ENCODE results near the gene PDE6C.
A peak's percentile ranks its signal among the peaks of the same experiment; 100 is the strongest.

PDE6C gene

DNA sequence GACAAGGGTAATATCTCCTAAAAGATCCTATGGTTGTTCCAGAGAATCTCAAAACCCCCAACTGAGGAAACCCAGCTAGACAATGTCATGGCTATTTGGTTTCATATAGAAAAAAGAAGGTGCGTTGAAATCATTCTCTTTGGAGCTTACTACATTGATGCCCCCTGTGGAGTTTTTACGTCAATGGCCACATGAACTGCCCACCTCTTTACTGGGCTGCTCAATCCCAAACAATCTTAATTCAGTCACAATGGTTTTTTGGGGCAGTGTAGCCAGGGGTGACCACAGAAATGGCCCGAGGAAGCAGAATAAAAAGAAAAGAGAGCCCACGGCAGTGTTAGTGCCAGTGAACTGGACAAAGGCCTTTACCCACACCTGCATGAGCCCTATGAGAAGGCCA is 19.1 kb upstream of the PDE6C start:
- no peak overlapping the region for H3K4me3 ChIP-seq (ENCODE audit: low read depth in 1 of 5, low read length in 5 of 5)
- no peaks in the 10 kb centered on the region for H3K9me3 ChIP-seq (ENCODE audit: control insufficient read depth in 5 of 5, low read length in 5 of 5)
- H3K27ac ChIP-seq (ENCODE audit: low read depth, low read length) = peak overlapping the region; percentile 4
- H3K4me1 ChIP-seq (ENCODE audit: control insufficient read depth in 5 of 5, insufficient read depth in 5 of 5, low read length in 5 of 5) = peaks cover 8 to 70% (median 41%) of the 10 kb centered on the region in 5 donors
- H3K9ac ChIP-seq (ENCODE audit: low read length in 5 of 5) = no peak overlapping the region
- no peaks in the 10 kb centered on the region for H3K27me3 ChIP-seq (ENCODE audit: control insufficient read depth in 5 of 5, insufficient read depth in 4 of 5, low read length in 5 of 5)
- H3K36me3 ChIP-seq (ENCODE audit: control insufficient read depth in 5 of 5, insufficient read depth in 5 of 5, low read length in 5 of 5) = peaks cover 0 to 31% (median 11%) of the 10 kb centered on the region in 5 donors

GRCh38 chr10:93593749-93594148 is 18.6 kb upstream of the PDE6C start:
- H3K27ac ChIP-seq (ENCODE audit: low read depth, low read length) = peak overlapping the region; percentile 4
- peaks cover 0 to 29% (median 11%) of the 10 kb centered on the region in 5 donors for H3K36me3 ChIP-seq (ENCODE audit: control insufficient read depth in 5 of 5, insufficient read depth in 5 of 5, low read length in 5 of 5)
- no peaks in the 10 kb centered on the region for H3K9me3 ChIP-seq (ENCODE audit: control insufficient read depth in 5 of 5, low read length in 5 of 5)
- H3K4me1 ChIP-seq (ENCODE audit: control insufficient read depth in 5 of 5, insufficient read depth in 5 of 5, low read length in 5 of 5) = peaks cover 8 to 74% (median 43%) of the 10 kb centered on the region in 5 donors
- no peaks in the 10 kb centered on the region for H3K27me3 ChIP-seq (ENCODE audit: control insufficient read depth in 5 of 5, insufficient read depth in 4 of 5, low read length in 5 of 5)
- no peak overlapping the region for H3K9ac ChIP-seq (ENCODE audit: low read length in 5 of 5)
- no peak overlapping the region for H3K4me3 ChIP-seq (ENCODE audit: low read depth in 1 of 5, low read length in 5 of 5)

- Histone ChIP-seq H3K4me3 (ENCODE audit: low read depth in 1 of 5, low read length in 5 of 5) (no peak overlapping the region), H3K9me3 (ENCODE audit: control insufficient read depth in 5 of 5, low read length in 5 of 5) (no peaks in the 10 kb centered on the region), H3K36me3 (ENCODE audit: control insufficient read depth in 5 of 5, insufficient read depth in 5 of 5, low read length in 5 of 5) (peaks cover 0 to 29% (median 11%) of the 10 kb centered on the region in 5 donors)
These were observed 17.8 kb upstream of the PDE6C start for GRCh38 chr10:93594518-93594917.

GRCh38 chr10:93595378-93596161 is 16.8 kb upstream of the PDE6C start:
- H3K27ac ChIP-seq (ENCODE audit: low read depth, low read length) = peak overlapping the region; percentile 39

More at GRCh38 chr10:93594518-93594917, 17.8 kb upstream of the PDE6C start:
- Histone ChIP-seq H3K9ac (ENCODE audit: low read length in 5 of 5) (no peak overlapping the region), H3K27me3 (ENCODE audit: control insufficient read depth in 5 of 5, insufficient read depth in 4 of 5, low read length in 5 of 5) (no peaks in the 10 kb centered on the region), H3K27ac (ENCODE audit: low read depth, low read length) (no peak overlapping the region), H3K4me1 (ENCODE audit: control insufficient read depth in 5 of 5, insufficient read depth in 5 of 5, low read length in 5 of 5) (peaks cover 8 to 81% (median 46%) of the 10 kb centered on the region in 5 donors)

GRCh38 chr10:93596539-93596938 is 15.8 kb upstream of the PDE6C start:
- Histone ChIP-seq H3K4me3 (ENCODE audit: low read depth in 1 of 5, low read length in 5 of 5) (peak overlapping the region in 1 of 5 donors; percentile 11), H3K27ac (ENCODE audit: low read depth, low read length) (no peak overlapping the region), H3K36me3 (ENCODE audit: control insufficient read depth in 5 of 5, insufficient read depth in 5 of 5, low read length in 5 of 5) (peaks cover 0 to 29% (median 11%) of the 10 kb centered on the region in 5 donors), H3K27me3 (ENCODE audit: control insufficient read depth in 5 of 5, insufficient read depth in 4 of 5, low read length in 5 of 5) (peaks cover 0 to 7% (median 0%) of the 10 kb centered on the region in 5 donors), H3K4me1 (ENCODE audit: control insufficient read depth in 5 of 5, insufficient read depth in 5 of 5, low read length in 5 of 5) (peaks cover 2 to 84% (median 52%) of the 10 kb centered on the region in 5 donors), H3K9me3 (ENCODE audit: control insufficient read depth in 5 of 5, low read length in 5 of 5) (no peaks in the 10 kb centered on the region), H3K9ac (ENCODE audit: low read length in 5 of 5) (no peak overlapping the region)

More at GRCh38 chr10:93595378-93596161, 16.8 kb upstream of the PDE6C start:
- Histone ChIP-seq H3K9ac (ENCODE audit: low read length in 5 of 5) (no peak overlapping the region), H3K4me3 (ENCODE audit: low read depth in 1 of 5, low read length in 5 of 5) (no peak overlapping the region), H3K36me3 (ENCODE audit: control insufficient read depth in 5 of 5, insufficient read depth in 5 of 5, low read length in 5 of 5) (peaks cover 0 to 29% (median 11%) of the 10 kb centered on the region in 5 donors), H3K4me1 (ENCODE audit: control insufficient read depth in 5 of 5, insufficient read depth in 5 of 5, low read length in 5 of 5) (peaks cover 7 to 89% (median 55%) of the 10 kb centered on the region in 5 donors), H3K27me3 (ENCODE audit: control insufficient read depth in 5 of 5, insufficient read depth in 4 of 5, low read length in 5 of 5) (peaks cover 0 to 7% (median 0%) of the 10 kb centered on the region in 5 donors), H3K9me3 (ENCODE audit: control insufficient read depth in 5 of 5, low read length in 5 of 5) (no peaks in the 10 kb centered on the region)

DNA sequence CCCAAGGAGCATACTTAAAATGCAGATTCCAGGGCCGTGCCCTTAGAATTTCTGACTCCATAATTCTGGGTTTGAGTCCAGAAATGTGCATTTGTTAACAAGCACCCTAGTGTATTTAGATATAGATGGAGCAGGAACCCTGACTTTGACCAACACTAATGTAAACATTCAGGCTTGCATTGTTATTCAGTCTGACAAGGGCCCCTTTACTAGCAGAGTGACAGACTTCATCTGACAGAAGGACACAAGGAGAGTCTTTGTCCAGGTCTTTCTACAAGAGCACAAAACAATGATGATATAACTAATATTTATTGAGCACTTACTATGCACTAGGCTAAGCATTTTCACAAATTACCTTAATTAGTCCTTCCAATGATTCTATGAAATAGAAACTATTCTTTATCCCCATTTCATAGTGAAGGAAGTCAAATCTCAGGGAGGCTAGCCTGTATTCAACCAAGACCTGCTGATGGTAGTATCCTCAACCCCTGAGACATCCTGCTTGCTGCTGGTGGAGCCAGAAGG is 15.2 kb upstream of the PDE6C start:
- Histone ChIP-seq H3K9ac (ENCODE audit: low read length in 5 of 5) (no peak overlapping the region), H3K4me1 (ENCODE audit: control insufficient read depth in 5 of 5, insufficient read depth in 5 of 5, low read length in 5 of 5) (peaks cover 0 to 84% (median 52%) of the 10 kb centered on the region in 5 donors), H3K4me3 (ENCODE audit: low read depth in 1 of 5, low read length in 5 of 5) (no peak overlapping the region), H3K27me3 (ENCODE audit: control insufficient read depth in 5 of 5, insufficient read depth in 4 of 5, low read length in 5 of 5) (peaks cover 0 to 10% (median 0%) of the 10 kb centered on the region in 5 donors), H3K27ac (ENCODE audit: low read depth, low read length) (peak overlapping the region; percentile 32), H3K36me3 (ENCODE audit: control insufficient read depth in 5 of 5, insufficient read depth in 5 of 5, low read length in 5 of 5) (peaks cover 0 to 26% (median 11%) of the 10 kb centered on the region in 5 donors), H3K9me3 (ENCODE audit: control insufficient read depth in 5 of 5, low read length in 5 of 5) (no peaks in the 10 kb centered on the region)

- peaks cover 0 to 13% (median 4%) of the 10 kb centered on the region in 5 donors for H3K27me3 ChIP-seq (ENCODE audit: control insufficient read depth in 5 of 5, insufficient read depth in 4 of 5, low read length in 5 of 5)
- peaks cover 0 to 88% (median 53%) of the 10 kb centered on the region in 5 donors for H3K4me1 ChIP-seq (ENCODE audit: control insufficient read depth in 5 of 5, insufficient read depth in 5 of 5, low read length in 5 of 5)
- H3K27ac ChIP-seq (ENCODE audit: low read depth, low read length) = peak overlapping the region; percentile 32
- H3K9ac ChIP-seq (ENCODE audit: low read length in 5 of 5) = no peak overlapping the region
- H3K9me3 ChIP-seq (ENCODE audit: control insufficient read depth in 5 of 5, low read length in 5 of 5) = no peaks in the 10 kb centered on the region
- H3K36me3 ChIP-seq (ENCODE audit: control insufficient read depth in 5 of 5, insufficient read depth in 5 of 5, low read length in 5 of 5) = peaks cover 0 to 16% (median 11%) of the 10 kb centered on the region in 5 donors
- H3K4me3 ChIP-seq (ENCODE audit: low read depth in 1 of 5, low read length in 5 of 5) = no peak overlapping the region
These were observed 14.2 kb upstream of the PDE6C start for GRCh38 chr10:93598157-93598556.

DNA sequence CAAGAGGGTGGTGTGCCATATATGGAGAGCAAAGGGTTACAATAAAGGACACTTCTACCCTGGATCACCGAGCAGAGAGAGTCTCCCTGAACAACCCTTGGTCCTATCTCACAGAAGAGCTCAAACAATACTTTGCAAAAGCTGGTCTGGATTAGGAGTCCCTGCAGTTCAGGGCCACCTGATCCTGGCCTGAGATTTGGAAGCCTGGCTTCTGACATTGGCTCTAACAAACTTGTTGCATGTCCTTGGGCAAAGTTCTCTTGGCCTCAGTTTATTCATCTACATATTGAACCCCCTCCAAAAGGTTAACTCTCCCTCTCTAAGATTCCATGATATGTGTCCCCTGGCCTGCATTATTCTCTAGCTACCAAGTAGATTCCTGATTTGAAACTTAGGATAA is 13.0 kb upstream of the PDE6C start:
- H3K27ac ChIP-seq (ENCODE audit: low read depth, low read length) = peak overlapping the region; percentile 91
- peak overlapping the region in 1 of 5 donors; percentile 16 for H3K9ac ChIP-seq (ENCODE audit: low read length in 5 of 5)
- H3K4me1 ChIP-seq (ENCODE audit: control insufficient read depth in 5 of 5, insufficient read depth in 5 of 5, low read length in 5 of 5) = peaks cover 0 to 77% (median 53%) of the 10 kb centered on the region in 5 donors
- no peaks in the 10 kb centered on the region for H3K9me3 ChIP-seq (ENCODE audit: control insufficient read depth in 5 of 5, low read length in 5 of 5)
- peaks cover 0 to 13% (median 7%) of the 10 kb centered on the region in 5 donors for H3K27me3 ChIP-seq (ENCODE audit: control insufficient read depth in 5 of 5, insufficient read depth in 4 of 5, low read length in 5 of 5)
- H3K4me3 ChIP-seq (ENCODE audit: low read depth in 1 of 5, low read length in 5 of 5) = peak overlapping the region in 4 of 5 donors; percentile 59 to 86 (median 70)
- H3K36me3 ChIP-seq (ENCODE audit: control insufficient read depth in 5 of 5, insufficient read depth in 5 of 5, low read length in 5 of 5) = peaks cover 0 to 10% (median 8%) of the 10 kb centered on the region in 5 donors

- H3K36me3 ChIP-seq (ENCODE audit: control insufficient read depth in 5 of 5, insufficient read depth in 5 of 5, low read length in 5 of 5) = peaks cover 0 to 9% (median 8%) of the 10 kb centered on the region in 5 donors
- H3K4me3 ChIP-seq (ENCODE audit: low read depth in 1 of 5, low read length in 5 of 5) = peak overlapping the region; percentile 52 to 86 (median 61)
- H3K4me1 ChIP-seq (ENCODE audit: control insufficient read depth in 5 of 5, insufficient read depth in 5 of 5, low read length in 5 of 5) = peaks cover 0 to 76% (median 53%) of the 10 kb centered on the region in 5 donors
- peaks cover 0 to 13% (median 7%) of the 10 kb centered on the region in 5 donors for H3K27me3 ChIP-seq (ENCODE audit: control insufficient read depth in 5 of 5, insufficient read depth in 4 of 5, low read length in 5 of 5)
- H3K9ac ChIP-seq (ENCODE audit: low read length in 5 of 5) = peak overlapping the region in 3 of 5 donors; percentile 16 to 76 (median 66)
- no peaks in the 10 kb centered on the region for H3K9me3 ChIP-seq (ENCODE audit: control insufficient read depth in 5 of 5, low read length in 5 of 5)
- peak overlapping the region; percentile 91 for H3K27ac ChIP-seq (ENCODE audit: low read depth, low read length)
These were observed 12.6 kb upstream of the PDE6C start for GRCh38 chr10:93599778-93600177.

All from subcutaneous abdominal adipose tissue (tissue), 5 donors.